HepG2 (cell line): ENCODE results near the gene CABLES1. TPM values are rescaled to one million over a fixed set of nuclear protein-coding genes. Genes with fewer than 3 reads are reported as not detected.

ENCODE experiments used
- ATAC-seq: fragments of 200-7000 bp; cut with Tn5 transposase; 3 replicates; pipeline ENCODE4 v1.9.1; 2020; ENCODE audit warnings: mild to moderate bottlenecking, moderate library complexity
- BruUV-seq: library from RNA; stranded (reverse); fragments of 400-500 nt; replicated peaks from 2 replicates; lab custom pipeline; 2021; lab: Mats Ljungman, UMichigan
- CTCF ChIA-PET: fragments of 300-600 bp; formaldehyde crosslinking; extraction: SDS; loops from one replicate; lab custom pipeline; 2021; ENCODE audit warnings: low total read pairs, inconsistent platforms, low intra/inter-chr PET ratio; lab: Yijun Ruan, JAX
- POLR2A ChIA-PET: fragments of 350-600 bp; sonication (Branson Sonifier 250); formaldehyde crosslinking; loops from one replicate; lab custom pipeline; 2020; ENCODE audit warnings: antibody characterized with exemption, inconsistent platforms; lab: Yijun Ruan, JAX
- DNase-seq: peaks from one replicate; pipeline ENCODE4 v3.0.0-alpha.2; 2015; ENCODE audit warnings: low spot score
- FAIRE-seq: peaks from 3 replicates; lab custom pipeline; 2011; peaks lifted over from hg19 to GRCh38; lab: Jason Lieb, UNC
- H2AFZ ChIP-seq: one replicate; pipeline ENCODE4 v1.6.1; 2011; ENCODE audit warnings: low read length, inconsistent platforms
- H3K27ac ChIP-seq: fragments of 300-600 bp; 3 replicates; pipeline ENCODE4 v1.8.0; 2011; ENCODE audit warnings: mixed run types, mild to moderate bottlenecking, mixed read lengths, low read length, inconsistent platforms; ENCODE audit not compliant: insufficient read depth; ENCODE audit errors: extremely low read length
- H3K27me3 ChIP-seq, 2 experiments: fragments of 200-600 bp in 1 of 2; 2 replicates in 1 of 2; 3 replicates in 1 of 2; pipeline versions ENCODE4 v1.6.0 to v1.8.0; 2011; ENCODE audit warnings: low read length in 2 of 2, mild to moderate bottlenecking in 2 of 2, moderate library complexity in 2 of 2, inconsistent platforms in 1 of 2; ENCODE audit not compliant: insufficient read depth in 2 of 2, control insufficient read depth in 1 of 2
- H3K36me3 ChIP-seq, 2 experiments: fragments of 200-600 bp in 1 of 2; replicated peaks in 1 of 2; 2 replicates in 1 of 2; 3 replicates in 1 of 2; pipeline versions ENCODE4 v1.5.1 to v1.8.0; 2011; ENCODE audit warnings: low read length in 2 of 2, inconsistent platforms in 1 of 2; ENCODE audit not compliant: insufficient read depth in 2 of 2, control insufficient read depth in 1 of 2
- H3K4me1 ChIP-seq: 2 replicates; pipeline ENCODE4 v1.5.1; 2012; ENCODE audit warnings: low read length, inconsistent platforms; ENCODE audit not compliant: insufficient read depth
- H3K4me2 ChIP-seq: 2 replicates; pipeline ENCODE4 v1.6.0; 2011; ENCODE audit warnings: low read depth, low read length, inconsistent platforms
- H3K4me3 ChIP-seq, 3 experiments: fragments of 200-600 bp in 1 of 3; sonication (generic), shearing (Covaris generic) in 1 of 3; replicated peaks in 1 of 3; 2 replicates each; pipeline ENCODE4 v1.5.1; 2011 to 2016; ENCODE audit warnings: low read length in 3 of 3, inconsistent platforms in 2 of 3, low read depth in 2 of 3, mild to moderate bottlenecking in 2 of 3, control low read depth in 1 of 3, mixed read lengths in 1 of 3; ENCODE audit not compliant: insufficient read depth in 1 of 3
- H3K79me2 ChIP-seq: one replicate; pipeline ENCODE4 v1.6.1; 2011; ENCODE audit warnings: low read length, inconsistent platforms; ENCODE audit not compliant: insufficient read depth
- H3K9ac ChIP-seq: 2 replicates; pipeline ENCODE4 v1.6.0; 2011; ENCODE audit warnings: mild to moderate bottlenecking, low read depth, low read length, inconsistent platforms; ENCODE audit not compliant: insufficient read depth
- H3K9me3 ChIP-seq: 2 replicates; pipeline ENCODE4 v1.5.1; 2012; ENCODE audit warnings: mild to moderate bottlenecking, low read length
- H4K20me1 ChIP-seq: 2 replicates; pipeline ENCODE4 v1.6.0; 2011; ENCODE audit warnings: inconsistent platforms, mild to moderate bottlenecking, low read length, moderate library complexity; ENCODE audit not compliant: insufficient read depth
- CC2D1A ChIP-seq: sonication (generic); formaldehyde crosslinking; IDR thresholded peaks from 2 replicates; pipeline ENCODE4 v1.8.1; 2023; ENCODE audit warnings: mild to moderate bottlenecking, missing genetic modification reagents
- JUNB ChIP-seq: sonication (generic); formaldehyde crosslinking; IDR thresholded peaks from 2 replicates; pipeline ENCODE4 v1.8.0; 2022; ENCODE audit warnings: missing genetic modification reagents, mild to moderate bottlenecking, borderline replicate concordance
- KAT7 ChIP-seq: IDR thresholded peaks from 2 replicates; pipeline ENCODE4 v1.6.1; 2018; ENCODE audit warnings: borderline replicate concordance, missing compliant biosample characterization
- KDM4B ChIP-seq: sonication (generic); formaldehyde crosslinking; IDR thresholded peaks from 2 replicates; pipeline ENCODE4 v1.4.0; 2020; ENCODE audit warnings: missing genetic modification reagents
- MAZ ChIP-seq, 2 experiments: sonication (generic) in 1 of 2; formaldehyde crosslinking in 1 of 2; IDR thresholded peaks; 2 replicates each; pipeline versions ENCODE4 v1.5.0 to v1.6.1; 2012 to 2020; ENCODE audit warnings: low read depth in 2 of 2, mild to moderate bottlenecking in 2 of 2, borderline replicate concordance in 1 of 2, improper control_type of control experiment in 1 of 2, low read length in 1 of 2, missing genetic modification reagents in 1 of 2, moderate library complexity in 1 of 2
- MBD4 ChIP-seq: IDR thresholded peaks from 2 replicates; pipeline ENCODE4 v1.6.1; 2012; ENCODE audit warnings: low read length, inconsistent platforms, borderline replicate concordance
- NCOA2 ChIP-seq: sonication (generic); formaldehyde crosslinking; IDR thresholded peaks from 2 replicates; pipeline ENCODE4 v1.8.0; 2022; ENCODE audit warnings: inconsistent platforms
- SOX5 ChIP-seq: IDR thresholded peaks from 2 replicates; pipeline ENCODE4 v1.6.1; 2016; ENCODE audit warnings: borderline replicate concordance
- ZNF10 ChIP-seq: sonication (generic); formaldehyde crosslinking; IDR thresholded peaks from 2 replicates; pipeline ENCODE4 v1.4.0; 2020; ENCODE audit warnings: mild to moderate bottlenecking, low read depth, missing genetic modification reagents, borderline replicate concordance
- ZNF124 ChIP-seq: sonication (generic); formaldehyde crosslinking; IDR thresholded peaks from 2 replicates; pipeline ENCODE4 v1.4.0; 2020; ENCODE audit warnings: missing genetic modification reagents
- WGBS: methylation state at CpG from one replicate; pipeline ENCODE4 v1.1.6; 2017; ENCODE audit warnings: low lambda C conversion rate; 5-methylcytosine and 5-hydroxymethylcytosine counted together
- in situ Hi-C: cut with HindIII; loops from 2 replicates; pipeline ENCODE4 v1.10.0; 2017; ENCODE audit warnings: low pct_unique_long_range_greater_than_20kb; ENCODE audit not compliant: extremely low pct_ligation_motif_present
- intact Hi-C: fragments of 100-400 bp; cut with micrococcal nuclease; formaldehyde crosslinking; loops from one replicate; pipeline ENCODE4 v1.10.0; 2022; ENCODE audit not compliant: unreplicated experiment
- polyA plus RNA-seq, 8 experiments: library from polyadenylated mRNA; depleted of rRNA in 3 of 8; stranded (reverse) in 7 of 8; unstranded in 1 of 8; fragments of >200 nt; fragmentation: Illumina TruSeq in 4 of 8; extraction: Trizol in 4 of 8; gene quantifications; 2 replicates each; pipeline versions ENCODE4 v1.2.1 to v1.2.3, GENCODE V29; 2011 to 2016; ENCODE audit warnings: low read depth in 4 of 8, missing spikeins in 1 of 8, mixed read lengths in 1 of 8; ENCODE audit not compliant: insufficient read depth in 1 of 8
- total RNA-seq, 5 experiments: library from RNA; depleted of rRNA; stranded (reverse); fragments of >200 nt; fragmentation: Illumina TruSeq; extraction: Trizol; gene quantifications; 2 replicates each; pipeline ENCODE4 v1.2.3, GENCODE V29; 2016; ENCODE audit warnings: low read depth in 1 of 5
- TF ChIP-seq, protein P1 (sequence below), 2 experiments: sonication (generic) in 1 of 2; formaldehyde crosslinking in 1 of 2; IDR thresholded peaks; 2 replicates each; pipeline versions ENCODE4 v1.4.0 to v1.6.1; 2016 to 2020; ENCODE audit warnings: borderline replicate concordance in 1 of 2, low read depth in 1 of 2, mild to moderate bottlenecking in 1 of 2, missing genetic modification reagents in 1 of 2
- TF ChIP-seq, protein P2 (sequence below): sonication (generic); formaldehyde crosslinking; IDR thresholded peaks from 2 replicates; pipeline ENCODE4 v1.9.0; 2021; ENCODE audit warnings: missing genetic modification reagents, borderline replicate concordance

CABLES1 gene
- total and polyA plus RNA-seq, 2 of the 13 experiments (the other 11 are each of a cell fraction or from before 2014, with no cell fraction given): 14.7 to 25.8 TPM

DNA sequence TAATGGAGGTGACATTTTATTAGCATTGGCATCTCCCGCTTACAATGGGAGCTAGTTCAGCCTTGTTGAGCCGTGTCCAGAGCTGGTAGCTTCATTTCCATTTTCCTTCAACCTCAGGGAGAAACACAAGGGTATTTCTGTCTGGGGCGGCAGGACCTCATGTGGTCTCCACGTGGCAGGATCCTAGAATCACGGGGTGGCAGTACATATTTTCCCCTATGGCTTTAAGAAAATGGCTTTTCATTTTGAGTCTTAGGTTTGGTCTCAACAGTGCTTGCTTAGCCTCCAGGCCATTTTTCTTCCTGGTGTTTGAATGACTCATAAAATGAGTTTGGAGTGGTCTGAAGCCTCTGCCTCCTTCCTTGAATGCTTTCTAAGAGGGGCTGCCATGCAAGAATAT lies 20.3 kb downstream of the CABLES1 start (continued):
- TF ChIP-seq ZNF124 (no peak), ZNF10 (no peak)

DNA sequence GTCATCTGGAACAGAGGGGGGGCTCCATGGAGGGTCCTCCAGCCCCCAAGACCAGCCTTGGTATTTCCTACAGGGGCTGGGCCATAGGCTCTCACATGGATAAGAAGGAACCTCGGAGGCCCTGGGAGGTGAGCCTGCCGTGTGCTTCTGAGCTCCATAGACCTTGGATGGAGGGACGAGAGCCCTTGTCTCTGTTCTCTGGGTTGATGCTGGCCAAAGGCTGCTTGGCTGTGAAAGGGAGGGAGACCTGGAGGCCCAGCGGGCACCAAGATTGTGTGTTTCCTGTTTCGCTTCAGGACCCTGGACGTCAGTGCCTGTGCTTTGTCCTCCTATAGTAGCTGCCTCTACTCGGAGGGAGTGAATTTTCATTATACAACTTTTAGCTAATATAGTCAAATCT lies 20.8 kb downstream of the CABLES1 start:
- DNase-seq (no peak), FAIRE-seq (no peak), ATAC-seq (no peak)
- H3K4me1 ChIP-seq: peaks cover 43% of the 10 kb centered on the region
- intact Hi-C loops (no loop called here), in situ Hi-C loops (no loop called here)
- ChIA-PET CTCF (no interaction called here), POLR2A (interaction anchor here (1.1 kb wide), 1 partner anchor 15 kb away, joined by 3 read pairs; no protein-coding TSS in a partner anchor)
- H3K4me2 ChIP-seq: no peak overlapping the region
- BruUV-seq: no TSS peak
- TF ChIP-seq CC2D1A (CRISPR knock-in tag) (no peak), MBD4 (no peak), KDM4B (CRISPR knock-in tag) (no peak), SOX5 (CRISPR knock-in tag) (no peak), MAZ (IDR thresholded peaks at IDR 0.05; ENCODE audit: borderline replicate concordance, low read depth, low read length) (no peak), MAZ (CRISPR knock-in tag; IDR thresholded peaks at IDR 0.05; ENCODE audit: low read depth) (no peak), JUNB (CRISPR knock-in tag) (no peak), KAT7 (CRISPR knock-in tag) (no peak), NCOA2 (CRISPR knock-in tag) (no peak)
- TF ChIP-seq, protein P1, sequence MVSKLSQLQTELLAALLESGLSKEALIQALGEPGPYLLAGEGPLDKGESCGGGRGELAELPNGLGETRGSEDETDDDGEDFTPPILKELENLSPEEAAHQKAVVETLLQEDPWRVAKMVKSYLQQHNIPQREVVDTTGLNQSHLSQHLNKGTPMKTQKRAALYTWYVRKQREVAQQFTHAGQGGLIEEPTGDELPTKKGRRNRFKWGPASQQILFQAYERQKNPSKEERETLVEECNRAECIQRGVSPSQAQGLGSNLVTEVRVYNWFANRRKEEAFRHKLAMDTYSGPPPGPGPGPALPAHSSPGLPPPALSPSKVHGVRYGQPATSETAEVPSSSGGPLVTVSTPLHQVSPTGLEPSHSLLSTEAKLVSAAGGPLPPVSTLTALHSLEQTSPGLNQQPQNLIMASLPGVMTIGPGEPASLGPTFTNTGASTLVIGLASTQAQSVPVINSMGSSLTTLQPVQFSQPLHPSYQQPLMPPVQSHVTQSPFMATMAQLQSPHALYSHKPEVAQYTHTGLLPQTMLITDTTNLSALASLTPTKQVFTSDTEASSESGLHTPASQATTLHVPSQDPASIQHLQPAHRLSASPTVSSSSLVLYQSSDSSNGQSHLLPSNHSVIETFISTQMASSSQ (IDR thresholded peaks at IDR 0.05; ENCODE audit: low read depth): no peak
- TF ChIP-seq, protein P1 (CRISPR knock-in tag; IDR thresholded peaks at IDR 0.05; ENCODE audit: borderline replicate concordance): no peak
- TF ChIP-seq, protein P2, sequence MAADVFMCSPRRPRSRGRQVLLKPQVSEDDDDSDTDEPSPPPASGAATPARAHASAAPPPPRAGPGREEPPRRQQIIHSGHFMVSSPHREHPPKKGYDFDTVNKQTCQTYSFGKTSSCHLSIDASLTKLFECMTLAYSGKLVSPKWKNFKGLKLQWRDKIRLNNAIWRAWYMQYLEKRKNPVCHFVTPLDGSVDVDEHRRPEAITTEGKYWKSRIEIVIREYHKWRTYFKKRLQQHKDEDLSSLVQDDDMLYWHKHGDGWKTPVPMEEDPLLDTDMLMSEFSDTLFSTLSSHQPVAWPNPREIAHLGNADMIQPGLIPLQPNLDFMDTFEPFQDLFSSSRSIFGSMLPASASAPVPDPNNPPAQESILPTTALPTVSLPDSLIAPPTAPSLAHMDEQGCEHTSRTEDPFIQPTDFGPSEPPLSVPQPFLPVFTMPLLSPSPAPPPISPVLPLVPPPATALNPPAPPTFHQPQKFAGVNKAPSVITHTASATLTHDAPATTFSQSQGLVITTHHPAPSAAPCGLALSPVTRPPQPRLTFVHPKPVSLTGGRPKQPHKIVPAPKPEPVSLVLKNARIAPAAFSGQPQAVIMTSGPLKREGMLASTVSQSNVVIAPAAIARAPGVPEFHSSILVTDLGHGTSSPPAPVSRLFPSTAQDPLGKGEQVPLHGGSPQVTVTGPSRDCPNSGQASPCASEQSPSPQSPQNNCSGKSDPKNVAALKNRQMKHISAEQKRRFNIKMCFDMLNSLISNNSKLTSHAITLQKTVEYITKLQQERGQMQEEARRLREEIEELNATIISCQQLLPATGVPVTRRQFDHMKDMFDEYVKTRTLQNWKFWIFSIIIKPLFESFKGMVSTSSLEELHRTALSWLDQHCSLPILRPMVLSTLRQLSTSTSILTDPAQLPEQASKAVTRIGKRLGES: no peak
- WGBS: 92% methylated on average over 6 of the region's 7 CpGs
- H3K4me3 ChIP-seq: no peak overlapping the region
- H4K20me1 ChIP-seq: no peaks in the 10 kb centered on the region
- H3K36me3 ChIP-seq: peaks cover 2 to 17% of the 10 kb centered on the region in 2 experiments; a peak in 3 of 5 replicates
- H3K27me3 ChIP-seq: no peaks in the 10 kb centered on the region
- H3K79me2 ChIP-seq: peaks cover 74% of the 10 kb centered on the region
- H2AFZ ChIP-seq: no peak overlapping the region
- H3K27ac ChIP-seq: no peak overlapping the region
- no peaks in the 10 kb centered on the region for H3K9me3 ChIP-seq
- H3K9ac ChIP-seq: no peak overlapping the region
